ENCODE data around the gene CSNK1D.

GRCh38 chr17:82235056-82235774 is 38.3 kb downstream of the CSNK1D start:
- TF ChIP-seq ELK1 (IDR thresholded peaks at IDR 0.05; ENCODE audit: low read depth, low read length) (no peak), IRF3 (IDR thresholded peaks at IDR 0.05) (no peak), EZH2 (IDR thresholded peaks at IDR 0.05; ENCODE audit: borderline replicate concordance, control insufficient read depth, low read depth, low read length) (no peak), NFIC (IDR thresholded peaks at IDR 0.05; ENCODE audit: low read depth, low read length) (no peak), POLR2A (IDR thresholded peaks at IDR 0.05; ENCODE audit: low read depth, low read length) (no peak), REST (IDR thresholded peaks at IDR 0.05; ENCODE audit: low read depth, low read length) (no peak), CTCF (IDR thresholded peaks at IDR 0.05 in 2 of 3, conservative IDR thresholded peaks at IDR 0.05 in 1 of 3; ENCODE audit: control insufficient read depth in 2 of 3, extremely low read depth in 1 of 3, insufficient read depth in 1 of 3, low read depth in 3 of 3, low read length in 3 of 3) (no peak), HDGF (IDR thresholded peaks at IDR 0.05) (no peak), ATF3 (IDR thresholded peaks at IDR 0.05; ENCODE audit: borderline replicate concordance, extremely low read depth, low read depth, low read length) (no peak), POU2F2 (IDR thresholded peaks at IDR 0.05; ENCODE audit: borderline replicate concordance, low read depth, low read length) (no peak), ZNF274 (IDR thresholded peaks at IDR 0.05; ENCODE audit: insufficient read depth, insufficient read length) (no peak)

All from GM12878 (cell line).